ENCODE measurements around the gene IPCEF1. TPM values are rescaled to one million over a fixed set of nuclear protein-coding genes. Genes with fewer than 3 reads are reported as not detected.

IPCEF1 gene
- total RNA-seq, 2 donors from 2014 or later: 3.0 to 5.7 TPM

GRCh38 chr6:154223296-154223695 is 133.3 kb downstream of the IPCEF1 start:
- Histone ChIP-seq H3K9me3 (no peaks in the 10 kb centered on the region), H3K36me3 (replicated peaks in 1 of 2; ENCODE audit: insufficient read depth in 1 of 2, low read depth in 2 of 2) (no peaks in the 10 kb centered on the region), H3K27me3 (no peaks in the 10 kb centered on the region), H3K4me1 (no peaks in the 10 kb centered on the region), H3K4me3 (no peak overlapping the region), H3K27ac (no peak overlapping the region)
- DNase-seq (no peak), ATAC-seq (no peak)
- TF ChIP-seq POLR2A (IDR thresholded peaks at IDR 0.05) (no peak), CTCF (IDR thresholded peaks at IDR 0.05) (no peak)
- 80 to 96% methylated on average over 1 to 2 of the region's 2 CpGs for WGBS, 2 donors
- intact Hi-C loops (cut with DNase I): no loop called here

- H3K36me3 ChIP-seq (replicated peaks in 1 of 2; ENCODE audit: insufficient read depth in 1 of 2, low read depth in 2 of 2): no peaks in the 10 kb centered on the region
- no peak for DNase-seq
- H3K27ac ChIP-seq: no peak overlapping the region
- no peaks in the 10 kb centered on the region for H3K4me1 ChIP-seq
- WGBS, 2 donors: 77 to 79% methylated on average over 6 of the region's 6 CpGs
- intact Hi-C loops (cut with DNase I): no loop called here
- H3K9me3 ChIP-seq: no peaks in the 10 kb centered on the region
- TF ChIP-seq CTCF (IDR thresholded peaks at IDR 0.05) (no peak), POLR2A (IDR thresholded peaks at IDR 0.05) (no peak)
- H3K4me3 ChIP-seq: no peak overlapping the region
- ATAC-seq: no peak
- H3K27me3 ChIP-seq: no peaks in the 10 kb centered on the region
These were observed 133.9 kb downstream of the IPCEF1 start for GRCh38 chr6:154222716-154223115.

GRCh38 chr6:154219250-154219649 is 137.4 kb downstream of the IPCEF1 start:
- WGBS, 2 donors: 93 to 95% methylated on average over 6 of the region's 6 CpGs
- Histone ChIP-seq H3K36me3 (replicated peaks in 1 of 2; ENCODE audit: insufficient read depth in 1 of 2, low read depth in 2 of 2) (no peaks in the 10 kb centered on the region), H3K4me1 (peaks cover 7% of the 10 kb centered on the region), H3K27ac (no peak overlapping the region), H3K4me3 (no peak overlapping the region), H3K9me3 (no peaks in the 10 kb centered on the region), H3K27me3 (no peaks in the 10 kb centered on the region)
- no peak for DNase-seq
- intact Hi-C loops (cut with DNase I): no loop called here
- TF ChIP-seq CTCF (IDR thresholded peaks at IDR 0.05) (no peak), POLR2A (IDR thresholded peaks at IDR 0.05) (no peak)
- ATAC-seq: no peak

GRCh38 chr6:154218787-154219186 is 137.8 kb downstream of the IPCEF1 start:
- DNase-seq (no peak), ATAC-seq (no peak)
- Histone ChIP-seq H3K36me3 (replicated peaks in 1 of 2; ENCODE audit: insufficient read depth in 1 of 2, low read depth in 2 of 2) (no peaks in the 10 kb centered on the region), H3K27me3 (no peaks in the 10 kb centered on the region), H3K9me3 (no peaks in the 10 kb centered on the region), H3K4me1 (peaks cover 7% of the 10 kb centered on the region), H3K27ac (no peak overlapping the region), H3K4me3 (no peak overlapping the region)
- intact Hi-C loops (cut with DNase I): no loop called here
- 87% methylated on average over 6 of the region's 6 CpGs for WGBS, 2 donors
- no peak for TF ChIP-seq CTCF (IDR thresholded peaks at IDR 0.05)
- TF ChIP-seq POLR2A (IDR thresholded peaks at IDR 0.05): no peak

GRCh38 chr6:154218301-154218700 is 138.3 kb downstream of the IPCEF1 start:
- Histone ChIP-seq H3K9me3 (no peaks in the 10 kb centered on the region), H3K27ac (no peak overlapping the region), H3K4me1 (peaks cover 7% of the 10 kb centered on the region), H3K36me3 (replicated peaks in 1 of 2; ENCODE audit: insufficient read depth in 1 of 2, low read depth in 2 of 2) (no peaks in the 10 kb centered on the region), H3K27me3 (no peaks in the 10 kb centered on the region), H3K4me3 (no peak overlapping the region)
- WGBS, 2 donors: 79 to 82% methylated on average over 6 of the region's 6 CpGs
- DNase-seq (peak in 1 of 4 donors; percentile 11), ATAC-seq (no peak)
- intact Hi-C loops (cut with DNase I): no loop called here
- TF ChIP-seq CTCF (IDR thresholded peaks at IDR 0.05) (no peak), POLR2A (IDR thresholded peaks at IDR 0.05) (no peak)
